ENCODE results near the gene SNAPC2. TPM values are rescaled to one million over a fixed set of nuclear protein-coding genes. Genes with fewer than 3 reads are reported as not detected.

Gene SNAPC2
- polyA plus RNA-seq, 1 of the 3 experiments (the other 2 are of a cell fraction): 38.7 TPM

DNA sequence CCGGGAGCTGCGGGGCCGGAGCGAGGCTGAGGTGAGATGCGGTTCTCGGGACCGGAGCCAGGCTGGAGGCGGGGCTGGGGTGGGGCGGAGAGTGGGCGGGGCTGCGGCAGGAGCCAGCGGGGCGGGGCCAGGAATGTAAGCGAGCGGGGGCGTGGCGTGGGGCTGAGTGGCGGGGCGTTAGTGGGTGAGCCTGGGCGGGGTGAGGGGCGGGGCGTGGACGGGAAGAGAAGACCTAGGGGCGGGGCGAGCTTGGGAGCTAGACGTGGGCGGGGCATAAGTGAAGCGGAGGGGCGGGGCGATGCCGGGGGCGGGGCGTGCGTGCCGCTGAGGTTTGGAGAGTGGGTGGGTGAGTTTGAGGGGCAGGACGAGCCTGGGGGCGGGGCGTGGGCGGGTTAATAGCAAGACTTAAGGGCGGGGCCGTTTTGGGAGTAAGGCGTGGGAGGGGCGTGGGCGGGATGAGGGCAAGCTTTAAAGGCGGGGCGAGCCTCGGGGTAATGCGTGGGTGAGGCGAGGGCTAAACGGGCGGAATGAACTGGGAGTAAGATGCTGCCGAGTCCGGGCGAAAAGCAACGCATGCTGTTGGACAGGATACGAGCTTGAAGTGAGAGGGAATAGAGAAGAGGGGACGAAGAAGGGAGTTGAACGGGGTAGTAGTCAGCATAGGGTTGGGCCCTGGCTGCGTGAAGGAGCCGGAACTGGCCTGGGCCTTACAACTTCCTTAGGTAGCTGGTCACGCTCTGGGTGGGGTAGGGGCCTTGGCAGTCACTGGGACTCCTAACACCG, 572 bp downstream of the SNAPC2 start:
- Histone ChIP-seq H3K9me3 (no peaks in the 10 kb centered on the region), H3K4me2 (peak overlapping the region; percentile 94), H2AFZ (ENCODE audit: low read depth) (peak overlapping the region; percentile 84; the same call in 1 of the 2 replicates), H3K9ac (peak overlapping the region; percentile 81), H3K27me3 (ENCODE audit: insufficient read depth) (peaks cover 4% of the 10 kb centered on the region; the same call in 1 of the 2 replicates), H3K27ac (ENCODE audit: low read depth in 2 of 2, low read length in 1 of 2) (peak overlapping the region; percentile 86 to 92), H4K20me1 (ENCODE audit: insufficient read depth) (peaks cover 33% of the 10 kb centered on the region), H3K79me2 (ENCODE audit: insufficient read depth) (peaks cover 24% of the 10 kb centered on the region; the same call in 1 of the 2 replicates), H3K4me3 (ENCODE audit: low read depth in 2 of 2, low read length in 1 of 2) (peak overlapping the region; percentile 77), H3K36me3 (replicated peaks in 1 of 2; ENCODE audit: control insufficient read depth in 1 of 2, insufficient read depth in 2 of 2, low read length in 1 of 2) (peaks cover 0 to 20% of the 10 kb centered on the region in 2 experiments), H3F3A (replicated peaks; ENCODE audit: insufficient read depth) (peaks cover 4% of the 10 kb centered on the region), H3K4me1 (ENCODE audit: control insufficient read depth in 1 of 2, insufficient read depth in 2 of 2, low read depth in 1 of 2, low read length in 1 of 2) (peaks cover 10 to 39% of the 10 kb centered on the region in 2 experiments; a peak in 2 of 4 replicates), H3K9me2 (no peaks in the 10 kb centered on the region)
- ChIA-PET POLR2A (interaction anchor here (0.6 to 2.4 kb wide), 7 partner anchors 8 to 59 kb away, joined by 3 to 10 read pairs (median 8); partner anchors contain the start of genes MAP2K7, PRR36 and TIMM44), CTCF (interaction anchor here (1.1 to 5.0 kb wide), 9 partner anchors 9 to 352 kb away, joined by 3 to 36 read pairs (median 4); partner anchors contain the start of genes MAP2K7 and TIMM44)
- 3% methylated on average over 55 of the region's 62 CpGs for WGBS (ENCODE audit: low lambda C conversion rate)
- TF ChIP-seq USF2 (IDR thresholded peaks at IDR 0.05; ENCODE audit: borderline replicate concordance, low read depth, low read length): no peak
- TF ChIP-seq, protein P1, sequence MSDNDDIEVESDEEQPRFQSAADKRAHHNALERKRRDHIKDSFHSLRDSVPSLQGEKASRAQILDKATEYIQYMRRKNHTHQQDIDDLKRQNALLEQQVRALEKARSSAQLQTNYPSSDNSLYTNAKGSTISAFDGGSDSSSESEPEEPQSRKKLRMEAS (IDR thresholded peaks at IDR 0.05; ENCODE audit: low read depth): peak; percentile 48; the same call in 1 of the 2 replicates
- no peak for TF ChIP-seq JUND (IDR thresholded peaks at IDR 0.05)
- no peak for TF ChIP-seq MEF2A (IDR thresholded peaks at IDR 0.05; ENCODE audit: borderline replicate concordance, low read depth)
- no peak for TF ChIP-seq RFX5 (IDR thresholded peaks at IDR 0.05; ENCODE audit: low read length)
- peak; percentile 59; the same call in 1 of the 2 replicates for TF ChIP-seq POLR2AphosphoS5 (IDR thresholded peaks at IDR 0.05; ENCODE audit: low read depth, low read length)
- no peak for TF ChIP-seq EZH2phosphoT487 (IDR thresholded peaks at IDR 0.05; ENCODE audit: borderline replicate concordance, low read depth)
- TF ChIP-seq GATA2 (CRISPR knock-in tag; IDR thresholded peaks at IDR 0.05): no peak
- TF ChIP-seq, protein P2, sequence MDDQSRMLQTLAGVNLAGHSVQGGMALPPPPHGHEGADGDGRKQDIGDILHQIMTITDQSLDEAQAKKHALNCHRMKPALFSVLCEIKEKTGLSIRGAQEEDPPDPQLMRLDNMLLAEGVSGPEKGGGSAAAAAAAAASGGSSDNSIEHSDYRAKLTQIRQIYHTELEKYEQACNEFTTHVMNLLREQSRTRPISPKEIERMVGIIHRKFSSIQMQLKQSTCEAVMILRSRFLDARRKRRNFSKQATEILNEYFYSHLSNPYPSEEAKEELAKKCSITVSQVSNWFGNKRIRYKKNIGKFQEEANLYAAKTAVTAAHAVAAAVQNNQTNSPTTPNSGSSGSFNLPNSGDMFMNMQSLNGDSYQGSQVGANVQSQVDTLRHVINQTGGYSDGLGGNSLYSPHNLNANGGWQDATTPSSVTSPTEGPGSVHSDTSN (IDR thresholded peaks at IDR 0.05): peak; percentile 55
- no peak for TF ChIP-seq TCF12 (IDR thresholded peaks at IDR 0.05)
- TF ChIP-seq EP300 (IDR thresholded peaks at IDR 0.05; ENCODE audit: borderline replicate concordance in 1 of 2, low read depth in 1 of 2, low read length in 1 of 2): no peak
- TF ChIP-seq CHD2 (IDR thresholded peaks at IDR 0.05; ENCODE audit: low read length, partially characterized antibody): no peak
- TF ChIP-seq GABPA (IDR thresholded peaks at IDR 0.05; ENCODE audit: low read depth): no peak
- no peak for TF ChIP-seq ELF1 (IDR thresholded peaks at IDR 0.05)
- TF ChIP-seq USF1 (IDR thresholded peaks at IDR 0.05; ENCODE audit: borderline replicate concordance, low read depth): no peak
- TF ChIP-seq TAF1 (IDR thresholded peaks at IDR 0.05; ENCODE audit: borderline replicate concordance, low read depth, low read length): no peak; the same call in 1 of the 2 replicates
- no peak for TF ChIP-seq TEAD4 (IDR thresholded peaks at IDR 0.05; ENCODE audit: borderline replicate concordance, insufficient read depth)
- TF ChIP-seq FOXJ3 (CRISPR knock-in tag; IDR thresholded peaks at IDR 0.05): no peak
- no peak for TF ChIP-seq NFIC (IDR thresholded peaks at IDR 0.05; ENCODE audit: borderline replicate concordance)
- TF ChIP-seq, protein P3, sequence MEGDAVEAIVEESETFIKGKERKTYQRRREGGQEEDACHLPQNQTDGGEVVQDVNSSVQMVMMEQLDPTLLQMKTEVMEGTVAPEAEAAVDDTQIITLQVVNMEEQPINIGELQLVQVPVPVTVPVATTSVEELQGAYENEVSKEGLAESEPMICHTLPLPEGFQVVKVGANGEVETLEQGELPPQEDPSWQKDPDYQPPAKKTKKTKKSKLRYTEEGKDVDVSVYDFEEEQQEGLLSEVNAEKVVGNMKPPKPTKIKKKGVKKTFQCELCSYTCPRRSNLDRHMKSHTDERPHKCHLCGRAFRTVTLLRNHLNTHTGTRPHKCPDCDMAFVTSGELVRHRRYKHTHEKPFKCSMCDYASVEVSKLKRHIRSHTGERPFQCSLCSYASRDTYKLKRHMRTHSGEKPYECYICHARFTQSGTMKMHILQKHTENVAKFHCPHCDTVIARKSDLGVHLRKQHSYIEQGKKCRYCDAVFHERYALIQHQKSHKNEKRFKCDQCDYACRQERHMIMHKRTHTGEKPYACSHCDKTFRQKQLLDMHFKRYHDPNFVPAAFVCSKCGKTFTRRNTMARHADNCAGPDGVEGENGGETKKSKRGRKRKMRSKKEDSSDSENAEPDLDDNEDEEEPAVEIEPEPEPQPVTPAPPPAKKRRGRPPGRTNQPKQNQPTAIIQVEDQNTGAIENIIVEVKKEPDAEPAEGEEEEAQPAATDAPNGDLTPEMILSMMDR (IDR thresholded peaks at IDR 0.05): no peak
- no peak for TF ChIP-seq REST (IDR thresholded peaks at IDR 0.05; ENCODE audit: low read depth, low read length)
- TF ChIP-seq RCOR1 (IDR thresholded peaks at IDR 0.05; ENCODE audit: low read length): no peak
- 0 out of 2 replicates have a peak, but pooled peaks have one; percentile 10 for TF ChIP-seq SIN3A (IDR thresholded peaks at IDR 0.05; ENCODE audit: borderline replicate concordance, low read depth, low read length)
- DNase-seq: peak; percentile 97
